ENCODE measurements around the gene BRINP2. TPM values are rescaled to one million over a fixed set of nuclear protein-coding genes. Genes with fewer than 3 reads are reported as not detected.
A peak's percentile ranks its signal among the peaks of the same experiment; 100 is the strongest.

BRINP2 gene, protein sequence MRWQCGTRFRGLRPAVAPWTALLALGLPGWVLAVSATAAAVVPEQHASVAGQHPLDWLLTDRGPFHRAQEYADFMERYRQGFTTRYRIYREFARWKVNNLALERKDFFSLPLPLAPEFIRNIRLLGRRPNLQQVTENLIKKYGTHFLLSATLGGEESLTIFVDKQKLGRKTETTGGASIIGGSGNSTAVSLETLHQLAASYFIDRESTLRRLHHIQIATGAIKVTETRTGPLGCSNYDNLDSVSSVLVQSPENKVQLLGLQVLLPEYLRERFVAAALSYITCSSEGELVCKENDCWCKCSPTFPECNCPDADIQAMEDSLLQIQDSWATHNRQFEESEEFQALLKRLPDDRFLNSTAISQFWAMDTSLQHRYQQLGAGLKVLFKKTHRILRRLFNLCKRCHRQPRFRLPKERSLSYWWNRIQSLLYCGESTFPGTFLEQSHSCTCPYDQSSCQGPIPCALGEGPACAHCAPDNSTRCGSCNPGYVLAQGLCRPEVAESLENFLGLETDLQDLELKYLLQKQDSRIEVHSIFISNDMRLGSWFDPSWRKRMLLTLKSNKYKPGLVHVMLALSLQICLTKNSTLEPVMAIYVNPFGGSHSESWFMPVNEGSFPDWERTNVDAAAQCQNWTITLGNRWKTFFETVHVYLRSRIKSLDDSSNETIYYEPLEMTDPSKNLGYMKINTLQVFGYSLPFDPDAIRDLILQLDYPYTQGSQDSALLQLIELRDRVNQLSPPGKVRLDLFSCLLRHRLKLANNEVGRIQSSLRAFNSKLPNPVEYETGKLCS
- not detected for total RNA-seq
- not detected for polyA plus RNA-seq

DNA sequence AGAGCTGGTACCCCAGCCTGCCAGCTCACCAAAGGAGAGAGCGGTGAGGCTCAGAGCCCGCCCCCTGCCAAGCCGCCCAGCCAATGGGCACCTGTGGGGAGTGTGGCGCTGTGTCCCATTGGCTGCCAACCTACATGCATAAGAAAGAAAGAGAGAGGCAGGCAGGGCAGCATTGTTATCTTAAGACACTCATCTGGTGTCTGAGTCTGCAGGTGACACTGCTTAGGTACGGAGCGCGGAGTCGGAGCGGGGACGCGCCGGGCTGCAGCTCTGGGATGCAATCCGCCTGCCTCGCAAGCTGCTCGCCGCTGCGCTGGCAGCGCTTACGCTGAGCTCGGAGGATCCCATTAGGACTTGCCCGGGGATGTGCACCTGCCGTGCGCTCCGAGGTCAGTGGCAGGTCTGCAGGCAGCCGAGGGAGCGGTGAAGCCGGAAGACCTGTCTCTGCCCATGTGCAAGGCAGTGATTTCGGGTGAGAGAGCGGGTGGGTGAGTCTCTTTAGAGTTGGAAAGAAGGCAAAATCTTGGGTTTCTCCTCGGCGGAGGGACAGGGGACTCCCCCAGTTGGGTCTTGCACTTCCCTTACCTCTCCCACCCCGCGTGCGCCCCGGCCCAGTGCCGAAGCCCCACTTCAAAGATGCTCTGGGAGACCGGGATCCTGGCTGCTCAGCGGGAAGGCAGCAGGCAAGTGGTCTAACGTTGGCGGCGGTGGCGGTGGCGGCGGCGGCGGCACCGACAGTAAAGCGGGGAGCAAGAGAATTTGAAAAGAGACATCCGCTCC, at the start of gene BRINP2:
Gene BRINP2 (plus strand): TSS at position 203 of the 780 bp plus-strand sequence. CDS start 58,919 bp downstream, outside the sequence.
- Histone ChIP-seq H3K9me3 (ENCODE audit: low read length) (no peaks in the 10 kb centered on the region), H3K4me1 (ENCODE audit: insufficient read depth, low read length) (no peaks in the 10 kb centered on the region), H3K27me3 (ENCODE audit: insufficient read depth, low read length, poor library complexity, severe bottlenecking) (no peaks in the 10 kb centered on the region), H3K4me3 (ENCODE audit: low read length) (no peak within 1 kb of the TSS), H3K36me3 (ENCODE audit: insufficient read depth, low read length) (no peaks in the 10 kb centered on the region), H3K27ac (ENCODE audit: low read depth, low read length) (no peak within 1 kb of the TSS)
- POLR2A ChIA-PET = no interaction called here
- Mint-ChIP-seq H3K4me1 (no peaks in the 10 kb centered on the region), H3K27ac (no peak within 1 kb of the TSS), H3K27me3 (peaks cover 0 to 13% of the 10 kb centered on the region in 2 donors), H3K36me3 (no peaks in the 10 kb centered on the region), H3K4me3 (no peak within 1 kb of the TSS), H3K9me3 (peaks cover 0 to 9% (median 2%) of the 10 kb centered on the region in 5 donors)
- CTCF ChIA-PET = no interaction called here
- no peak for DNase-seq

DNA sequence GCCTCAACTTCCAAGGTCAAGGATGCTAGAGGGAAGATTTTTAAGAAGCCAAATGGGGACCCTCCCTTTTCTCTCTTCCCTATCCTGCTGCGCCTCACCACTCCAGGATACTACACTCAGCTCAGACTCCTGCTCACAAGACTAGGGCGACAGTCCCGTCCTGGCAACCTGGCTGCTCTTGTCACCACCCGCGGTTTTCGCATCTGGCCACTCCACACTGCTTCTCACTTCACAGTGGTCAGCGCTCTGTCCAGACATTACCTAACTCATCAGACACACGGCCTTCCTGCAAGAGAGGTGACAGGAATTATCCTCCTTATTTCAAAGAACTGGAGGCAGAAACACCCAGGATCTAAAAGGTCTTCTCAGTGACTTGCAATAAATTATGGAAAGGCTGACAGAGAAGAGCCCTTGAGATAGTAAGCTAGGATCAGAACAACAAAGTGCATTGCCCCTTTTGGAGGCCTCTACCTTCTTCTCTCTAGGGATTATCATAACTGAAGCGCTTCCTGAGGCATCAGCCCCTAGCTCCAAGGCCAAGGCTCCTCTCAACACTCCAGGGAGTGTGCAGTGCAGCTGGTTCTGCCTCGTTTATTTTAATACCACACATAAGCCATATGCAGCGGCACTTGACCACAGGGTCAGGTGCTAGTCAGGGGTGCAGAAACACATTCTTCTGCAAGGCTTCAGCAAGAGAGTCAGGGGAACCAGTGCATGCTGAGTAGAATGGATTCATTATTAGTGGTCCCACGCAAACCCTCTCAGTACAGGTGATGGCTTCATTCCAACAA, 48.1 kb upstream of the BRINP2 start:
- Histone ChIP-seq H3K9me3 (ENCODE audit: low read length) (no peaks in the 10 kb centered on the region), H3K4me3 (ENCODE audit: low read length) (no peak overlapping the region), H3K4me1 (ENCODE audit: insufficient read depth, low read length) (no peaks in the 10 kb centered on the region), H3K27me3 (ENCODE audit: insufficient read depth, low read length, poor library complexity, severe bottlenecking) (no peaks in the 10 kb centered on the region), H3K36me3 (ENCODE audit: insufficient read depth, low read length) (no peaks in the 10 kb centered on the region), H3K27ac (ENCODE audit: low read depth, low read length) (no peak overlapping the region)
- no peaks in the 10 kb centered on the region for H3K4me1 Mint-ChIP-seq
- ChIA-PET POLR2A (no interaction called here), CTCF (no interaction called here)
- no peak for DNase-seq
- H3K36me3 Mint-ChIP-seq = no peaks in the 10 kb centered on the region
- no peak overlapping the region for H3K27ac Mint-ChIP-seq
- H3K9me3 Mint-ChIP-seq = peaks cover 0 to 3% (median 0%) of the 10 kb centered on the region in 5 donors
- peak overlapping the region in 1 of 7 donors; percentile 6 for H3K4me3 Mint-ChIP-seq
- H3K27me3 Mint-ChIP-seq = peaks cover 0 to 1% of the 10 kb centered on the region in 2 donors

DNA sequence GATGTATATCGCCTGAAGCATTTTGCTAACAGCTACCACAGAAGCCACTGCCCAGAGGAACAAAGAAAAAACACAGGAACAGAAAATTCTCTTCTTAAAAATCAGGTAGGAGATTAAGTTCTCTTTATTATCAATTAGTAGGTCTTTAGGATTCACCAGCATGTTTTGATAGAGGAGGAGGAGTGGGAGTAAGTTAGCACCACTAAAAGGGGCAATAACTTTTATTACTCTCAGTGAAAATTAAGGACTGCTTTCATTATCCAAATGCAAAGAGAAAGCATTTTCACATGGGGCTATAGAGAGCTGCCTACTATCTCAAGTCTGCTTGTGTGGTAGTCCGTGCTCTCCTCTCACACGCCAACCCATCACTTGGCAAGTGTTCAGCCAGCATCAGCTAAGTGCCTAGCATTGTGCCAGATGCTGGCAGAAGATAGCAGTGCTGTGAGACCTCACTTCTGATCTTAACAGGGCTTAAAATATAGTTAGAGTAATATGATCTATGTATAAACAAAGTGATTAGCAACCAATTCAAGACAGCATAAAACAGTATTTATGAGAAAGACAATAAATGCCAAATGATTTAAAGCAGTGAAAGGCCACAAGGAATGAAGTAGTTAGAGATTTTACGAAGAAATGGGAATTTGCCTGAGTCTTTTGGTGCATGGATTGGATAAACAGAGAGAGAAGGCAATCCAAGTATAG, 46.0 kb upstream of the BRINP2 start:
- POLR2A ChIA-PET = no interaction called here
- H3K4me1 ChIP-seq (ENCODE audit: insufficient read depth, low read length) = no peaks in the 10 kb centered on the region
- Mint-ChIP-seq H3K36me3 (no peaks in the 10 kb centered on the region), H3K27me3 (peaks cover 0 to 1% of the 10 kb centered on the region in 2 donors), H3K27ac (no peak overlapping the region), H3K4me3 (no peak overlapping the region), H3K4me1 (no peaks in the 10 kb centered on the region), H3K9me3 (peaks cover 0 to 12% (median 3%) of the 10 kb centered on the region in 5 donors)
- CTCF ChIA-PET = no interaction called here
- no peak overlapping the region for H3K27ac ChIP-seq (ENCODE audit: low read depth, low read length)
- no peak for DNase-seq
- H3K9me3 ChIP-seq (ENCODE audit: low read length) = no peaks in the 10 kb centered on the region
- H3K36me3 ChIP-seq (ENCODE audit: insufficient read depth, low read length) = no peaks in the 10 kb centered on the region
- no peak overlapping the region for H3K4me3 ChIP-seq (ENCODE audit: low read length)
- H3K27me3 ChIP-seq (ENCODE audit: insufficient read depth, low read length, poor library complexity, severe bottlenecking) = no peaks in the 10 kb centered on the region

DNA sequence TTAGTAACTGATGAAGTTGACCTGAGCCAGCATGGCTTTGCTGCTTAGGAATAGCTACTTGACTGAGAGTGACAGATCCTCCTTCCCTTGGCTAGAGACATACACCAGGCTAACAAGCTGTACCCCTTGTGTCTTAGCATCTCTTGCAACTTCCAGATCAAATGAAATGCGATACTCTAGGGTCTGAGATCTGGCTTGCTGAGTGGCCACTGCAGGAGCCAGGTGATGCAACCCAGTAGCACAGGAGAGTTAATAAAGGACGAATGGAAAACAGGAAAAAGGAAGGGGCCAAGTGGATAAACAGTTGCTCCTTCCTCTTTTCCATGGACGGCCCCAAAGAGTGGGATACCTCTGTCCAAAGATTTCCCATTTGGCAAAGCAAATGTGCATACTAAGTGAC, 44.5 kb upstream of the BRINP2 start:
- Histone ChIP-seq H3K27ac (ENCODE audit: low read depth, low read length) (no peak overlapping the region), H3K9me3 (ENCODE audit: low read length) (no peaks in the 10 kb centered on the region), H3K4me1 (ENCODE audit: insufficient read depth, low read length) (no peaks in the 10 kb centered on the region), H3K36me3 (ENCODE audit: insufficient read depth, low read length) (no peaks in the 10 kb centered on the region), H3K4me3 (ENCODE audit: low read length) (no peak overlapping the region), H3K27me3 (ENCODE audit: insufficient read depth, low read length, poor library complexity, severe bottlenecking) (no peaks in the 10 kb centered on the region)
- POLR2A ChIA-PET = no interaction called here
- Mint-ChIP-seq H3K9me3 (peaks cover 0 to 12% (median 3%) of the 10 kb centered on the region in 5 donors), H3K4me3 (no peak overlapping the region), H3K27me3 (peaks cover 0 to 1% of the 10 kb centered on the region in 2 donors), H3K4me1 (no peaks in the 10 kb centered on the region), H3K36me3 (no peaks in the 10 kb centered on the region), H3K27ac (no peak overlapping the region)
- CTCF ChIA-PET = no interaction called here
- DNase-seq = no peak

DNA sequence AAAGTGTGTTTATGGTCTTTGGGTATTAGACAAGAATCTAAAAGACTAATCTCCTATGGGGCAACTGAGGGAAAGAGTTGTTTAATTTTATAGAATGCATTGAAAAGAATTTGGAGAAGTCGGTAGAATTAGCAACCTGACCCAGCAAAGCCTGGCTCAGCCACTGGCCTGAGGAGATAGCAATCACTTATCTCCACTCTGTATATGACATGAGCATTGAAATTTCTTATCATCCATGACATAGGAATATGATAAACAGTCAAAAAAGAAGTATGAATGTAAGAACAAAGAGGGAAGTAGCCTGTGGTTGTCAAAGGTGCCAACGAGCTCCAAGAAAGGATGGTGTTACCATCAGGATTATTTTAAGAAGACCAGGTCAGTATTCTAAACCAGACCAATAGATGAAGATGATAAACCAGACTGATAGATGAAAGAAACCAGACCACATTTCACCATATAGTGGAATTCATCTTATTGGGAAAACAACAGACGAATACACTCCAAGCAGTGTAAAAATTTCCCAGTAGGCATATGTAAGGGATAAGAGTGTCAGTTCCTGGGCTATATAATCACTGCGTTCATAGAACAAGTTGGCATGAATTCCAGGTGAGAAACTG, 42.0 kb upstream of the BRINP2 start:
- H3K4me3 ChIP-seq (ENCODE audit: low read length) = no peak overlapping the region
- H3K36me3 Mint-ChIP-seq = no peaks in the 10 kb centered on the region
- POLR2A ChIA-PET = no interaction called here
- no peak overlapping the region for H3K4me3 Mint-ChIP-seq
- CTCF ChIA-PET = no interaction called here
- H3K9me3 Mint-ChIP-seq = peaks cover 2 to 12% (median 3%) of the 10 kb centered on the region in 5 donors
- H3K27me3 Mint-ChIP-seq = peaks cover 0 to 3% of the 10 kb centered on the region in 2 donors
- H3K4me1 ChIP-seq (ENCODE audit: insufficient read depth, low read length) = no peaks in the 10 kb centered on the region
- no peaks in the 10 kb centered on the region for H3K4me1 Mint-ChIP-seq
- H3K27me3 ChIP-seq (ENCODE audit: insufficient read depth, low read length, poor library complexity, severe bottlenecking) = no peaks in the 10 kb centered on the region
- no peak overlapping the region for H3K27ac ChIP-seq (ENCODE audit: low read depth, low read length)
- no peak overlapping the region for H3K27ac Mint-ChIP-seq
- no peaks in the 10 kb centered on the region for H3K9me3 ChIP-seq (ENCODE audit: low read length)
- DNase-seq = no peak
- no peaks in the 10 kb centered on the region for H3K36me3 ChIP-seq (ENCODE audit: insufficient read depth, low read length)

DNA sequence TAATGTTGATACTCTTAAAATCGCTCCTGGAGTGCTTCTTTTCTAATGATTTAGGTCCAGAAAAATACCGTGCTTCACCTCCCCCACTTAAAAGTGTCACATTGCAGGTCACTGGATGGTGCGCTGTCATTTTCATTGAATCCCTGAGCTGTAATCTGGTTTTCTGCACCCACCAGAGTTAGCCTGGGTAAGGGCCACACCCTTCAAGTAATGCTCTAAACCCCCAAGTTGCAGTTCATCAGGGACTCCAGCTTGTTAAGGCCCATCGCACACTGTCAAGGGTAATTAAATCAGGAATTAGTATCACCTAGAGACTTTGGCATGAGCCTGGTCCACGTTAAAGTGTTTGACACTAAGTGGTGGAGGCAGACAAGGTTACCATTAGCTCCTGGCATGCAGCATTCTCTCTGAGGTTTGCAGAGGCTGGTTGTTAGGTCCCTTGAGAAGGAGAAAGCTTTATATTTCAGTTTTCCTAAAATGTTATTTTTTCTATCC, 40.3 kb upstream of the BRINP2 start:
- ChIA-PET POLR2A (no interaction called here), CTCF (no interaction called here)
- Mint-ChIP-seq H3K36me3 (no peaks in the 10 kb centered on the region), H3K27me3 (peaks cover 0 to 3% of the 10 kb centered on the region in 2 donors), H3K9me3 (peaks cover 2 to 12% (median 3%) of the 10 kb centered on the region in 5 donors), H3K4me3 (no peak overlapping the region), H3K27ac (no peak overlapping the region), H3K4me1 (no peaks in the 10 kb centered on the region)
- H3K27me3 ChIP-seq (ENCODE audit: insufficient read depth, low read length, poor library complexity, severe bottlenecking) = no peaks in the 10 kb centered on the region
- no peaks in the 10 kb centered on the region for H3K9me3 ChIP-seq (ENCODE audit: low read length)
- no peaks in the 10 kb centered on the region for H3K36me3 ChIP-seq (ENCODE audit: insufficient read depth, low read length)
- no peaks in the 10 kb centered on the region for H3K4me1 ChIP-seq (ENCODE audit: insufficient read depth, low read length)
- H3K27ac ChIP-seq (ENCODE audit: low read depth, low read length) = no peak overlapping the region
- no peak for DNase-seq
- no peak overlapping the region for H3K4me3 ChIP-seq (ENCODE audit: low read length)

DNA sequence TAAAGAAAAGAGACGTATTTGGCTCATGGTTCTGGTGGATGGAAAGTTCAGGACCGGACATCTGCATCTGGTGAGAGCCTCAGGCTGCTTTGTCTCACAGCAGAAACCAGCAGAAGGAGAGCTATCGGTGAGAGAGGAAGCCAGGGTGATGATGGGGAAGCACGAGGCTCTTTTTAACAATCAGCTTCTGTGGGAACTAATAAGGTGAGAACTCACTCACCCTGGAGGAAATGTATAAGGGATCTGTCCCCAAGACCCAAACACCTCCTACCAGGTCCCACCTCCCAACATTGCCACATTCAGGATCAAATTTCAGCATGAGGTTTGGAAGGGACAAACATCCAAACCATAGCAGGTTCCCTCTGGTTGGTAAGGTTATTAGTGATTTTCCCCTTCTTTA, 39.0 kb upstream of the BRINP2 start:
- Histone ChIP-seq H3K4me1 (ENCODE audit: insufficient read depth, low read length) (no peaks in the 10 kb centered on the region), H3K9me3 (ENCODE audit: low read length) (no peaks in the 10 kb centered on the region), H3K27me3 (ENCODE audit: insufficient read depth, low read length, poor library complexity, severe bottlenecking) (no peaks in the 10 kb centered on the region), H3K27ac (ENCODE audit: low read depth, low read length) (no peak overlapping the region), H3K4me3 (ENCODE audit: low read length) (no peak overlapping the region), H3K36me3 (ENCODE audit: insufficient read depth, low read length) (no peaks in the 10 kb centered on the region)
- no peak for DNase-seq
- H3K36me3 Mint-ChIP-seq = no peaks in the 10 kb centered on the region
- CTCF ChIA-PET = no interaction called here
- POLR2A ChIA-PET = no interaction called here
- H3K4me3 Mint-ChIP-seq = no peak overlapping the region
- H3K27me3 Mint-ChIP-seq = peaks cover 0 to 2% of the 10 kb centered on the region in 2 donors
- H3K27ac Mint-ChIP-seq = no peak overlapping the region
- peaks cover 2 to 12% (median 3%) of the 10 kb centered on the region in 5 donors for H3K9me3 Mint-ChIP-seq
- no peaks in the 10 kb centered on the region for H3K4me1 Mint-ChIP-seq
